ENCODE measurements around the gene SLMAP.

Gene SLMAP, protein sequence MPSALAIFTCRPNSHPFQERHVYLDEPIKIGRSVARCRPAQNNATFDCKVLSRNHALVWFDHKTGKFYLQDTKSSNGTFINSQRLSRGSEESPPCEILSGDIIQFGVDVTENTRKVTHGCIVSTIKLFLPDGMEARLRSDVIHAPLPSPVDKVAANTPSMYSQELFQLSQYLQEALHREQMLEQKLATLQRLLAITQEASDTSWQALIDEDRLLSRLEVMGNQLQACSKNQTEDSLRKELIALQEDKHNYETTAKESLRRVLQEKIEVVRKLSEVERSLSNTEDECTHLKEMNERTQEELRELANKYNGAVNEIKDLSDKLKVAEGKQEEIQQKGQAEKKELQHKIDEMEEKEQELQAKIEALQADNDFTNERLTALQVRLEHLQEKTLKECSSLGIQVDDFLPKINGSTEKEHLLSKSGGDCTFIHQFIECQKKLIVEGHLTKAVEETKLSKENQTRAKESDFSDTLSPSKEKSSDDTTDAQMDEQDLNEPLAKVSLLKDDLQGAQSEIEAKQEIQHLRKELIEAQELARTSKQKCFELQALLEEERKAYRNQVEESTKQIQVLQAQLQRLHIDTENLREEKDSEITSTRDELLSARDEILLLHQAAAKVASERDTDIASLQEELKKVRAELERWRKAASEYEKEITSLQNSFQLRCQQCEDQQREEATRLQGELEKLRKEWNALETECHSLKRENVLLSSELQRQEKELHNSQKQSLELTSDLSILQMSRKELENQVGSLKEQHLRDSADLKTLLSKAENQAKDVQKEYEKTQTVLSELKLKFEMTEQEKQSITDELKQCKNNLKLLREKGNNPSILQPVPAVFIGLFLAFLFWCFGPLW

GRCh38 chr3:57755741-57756527 is at the start of gene SLMAP:
TSS of gene SLMAP (plus strand) at chr3:57756309. CDS start at chr3:57757652, 1,343 bp downstream.
- Histone ChIP-seq H3K79me2 (ENCODE audit: low read length) (peaks cover 49% of the 10 kb centered on the region), H3K9me2 (replicated peaks; ENCODE audit: insufficient read depth, low read length) (no peaks in the 10 kb centered on the region), H3K27ac (ENCODE audit: low read length) (peak within 1 kb of the TSS; percentile 55; the same call in 1 of the 2 replicates), H3K36me3 (replicated peaks; ENCODE audit: insufficient read depth, low read length) (peaks cover 7% of the 10 kb centered on the region; the same call in 1 of the 2 replicates), H3K4me1 (ENCODE audit: low read length) (peaks cover 12% of the 10 kb centered on the region), H3K4me2 (ENCODE audit: low read depth, low read length) (peak within 1 kb of the TSS; percentile 93), H3K9me3 (replicated peaks; ENCODE audit: insufficient read depth, low read length) (no peaks in the 10 kb centered on the region), H3F3A (ENCODE audit: insufficient read depth, low read length) (no peaks in the 10 kb centered on the region), H3K27me3 (replicated peaks; ENCODE audit: insufficient read depth, low read length) (no peaks in the 10 kb centered on the region), H3K9ac (ENCODE audit: low read length) (peak within 1 kb of the TSS; percentile 88), H3K4me3 (ENCODE audit: low read length) (peak within 1 kb of the TSS; percentile 91), H4K20me1 (ENCODE audit: insufficient read depth, low read length) (no peaks in the 10 kb centered on the region), H2AFZ (ENCODE audit: low read length) (peak within 1 kb of the TSS; percentile 89)
- TF ChIP-seq EZH2 (optimal IDR thresholded peaks at IDR 0.05; ENCODE audit: low read depth, low read length) (no peak), EZH2phosphoT487 (IDR thresholded peaks at IDR 0.05; ENCODE audit: low read length) (no peak)
- TF ChIP-seq, protein P1, sequence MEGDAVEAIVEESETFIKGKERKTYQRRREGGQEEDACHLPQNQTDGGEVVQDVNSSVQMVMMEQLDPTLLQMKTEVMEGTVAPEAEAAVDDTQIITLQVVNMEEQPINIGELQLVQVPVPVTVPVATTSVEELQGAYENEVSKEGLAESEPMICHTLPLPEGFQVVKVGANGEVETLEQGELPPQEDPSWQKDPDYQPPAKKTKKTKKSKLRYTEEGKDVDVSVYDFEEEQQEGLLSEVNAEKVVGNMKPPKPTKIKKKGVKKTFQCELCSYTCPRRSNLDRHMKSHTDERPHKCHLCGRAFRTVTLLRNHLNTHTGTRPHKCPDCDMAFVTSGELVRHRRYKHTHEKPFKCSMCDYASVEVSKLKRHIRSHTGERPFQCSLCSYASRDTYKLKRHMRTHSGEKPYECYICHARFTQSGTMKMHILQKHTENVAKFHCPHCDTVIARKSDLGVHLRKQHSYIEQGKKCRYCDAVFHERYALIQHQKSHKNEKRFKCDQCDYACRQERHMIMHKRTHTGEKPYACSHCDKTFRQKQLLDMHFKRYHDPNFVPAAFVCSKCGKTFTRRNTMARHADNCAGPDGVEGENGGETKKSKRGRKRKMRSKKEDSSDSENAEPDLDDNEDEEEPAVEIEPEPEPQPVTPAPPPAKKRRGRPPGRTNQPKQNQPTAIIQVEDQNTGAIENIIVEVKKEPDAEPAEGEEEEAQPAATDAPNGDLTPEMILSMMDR (IDR thresholded peaks at IDR 0.05; ENCODE audit: low read length), result no peak
- peak; percentile 97 for DNase-seq

GRCh38 chr3:57706462-57706861 is 49.6 kb upstream of the SLMAP start:
- no peak overlapping the region for H3K9ac ChIP-seq (ENCODE audit: low read length)
- no peaks in the 10 kb centered on the region for H3F3A ChIP-seq (ENCODE audit: insufficient read depth, low read length)
- H3K27ac ChIP-seq (ENCODE audit: low read length), result no peak overlapping the region
- no peaks in the 10 kb centered on the region for H3K36me3 ChIP-seq (replicated peaks; ENCODE audit: insufficient read depth, low read length)
- no peaks in the 10 kb centered on the region for H3K27me3 ChIP-seq (replicated peaks; ENCODE audit: insufficient read depth, low read length)
- TF ChIP-seq EZH2 (optimal IDR thresholded peaks at IDR 0.05; ENCODE audit: low read depth, low read length), result no peak
- TF ChIP-seq EZH2phosphoT487 (IDR thresholded peaks at IDR 0.05; ENCODE audit: low read length), result no peak
- TF ChIP-seq, protein P1 (IDR thresholded peaks at IDR 0.05; ENCODE audit: low read length), result no peak
- no peaks in the 10 kb centered on the region for H3K9me2 ChIP-seq (replicated peaks; ENCODE audit: insufficient read depth, low read length)
- no peaks in the 10 kb centered on the region for H3K4me1 ChIP-seq (ENCODE audit: low read length)
- H4K20me1 ChIP-seq (ENCODE audit: insufficient read depth, low read length), result no peaks in the 10 kb centered on the region
- no peak for DNase-seq
- H3K4me2 ChIP-seq (ENCODE audit: low read depth, low read length), result no peak overlapping the region
- no peak overlapping the region for H2AFZ ChIP-seq (ENCODE audit: low read length)
- no peaks in the 10 kb centered on the region for H3K79me2 ChIP-seq (ENCODE audit: low read length)
- H3K9me3 ChIP-seq (replicated peaks; ENCODE audit: insufficient read depth, low read length), result no peaks in the 10 kb centered on the region
- no peak overlapping the region for H3K4me3 ChIP-seq (ENCODE audit: low read length)

DNA sequence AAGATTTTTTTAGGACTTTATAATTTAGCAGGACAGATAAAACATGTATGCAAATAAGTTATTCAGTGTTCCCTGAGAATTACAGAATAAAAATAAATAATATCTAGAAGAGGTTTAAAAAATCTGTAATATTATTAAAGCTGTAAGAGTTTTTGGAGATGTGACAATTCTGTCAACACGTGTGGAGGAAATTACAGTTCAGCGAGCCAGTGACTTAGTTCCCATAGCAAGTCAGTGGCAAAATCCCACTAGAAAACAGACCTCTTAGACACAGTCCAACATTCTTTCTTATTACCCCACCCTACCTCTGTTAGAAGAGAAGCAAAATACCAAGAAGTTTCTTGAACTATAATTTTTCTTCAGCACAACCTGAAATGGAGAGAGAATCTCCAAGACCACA is 47.1 kb upstream of the SLMAP start:
- no peak overlapping the region for H3K4me3 ChIP-seq (ENCODE audit: low read length)
- H3K4me1 ChIP-seq (ENCODE audit: low read length), result no peaks in the 10 kb centered on the region
- H3F3A ChIP-seq (ENCODE audit: insufficient read depth, low read length), result no peaks in the 10 kb centered on the region
- H3K9me2 ChIP-seq (replicated peaks; ENCODE audit: insufficient read depth, low read length), result no peaks in the 10 kb centered on the region
- H3K9me3 ChIP-seq (replicated peaks; ENCODE audit: insufficient read depth, low read length), result no peaks in the 10 kb centered on the region
- no peak overlapping the region for H3K27ac ChIP-seq (ENCODE audit: low read length)
- TF ChIP-seq EZH2phosphoT487 (IDR thresholded peaks at IDR 0.05; ENCODE audit: low read length), result no peak
- TF ChIP-seq, protein P1 (IDR thresholded peaks at IDR 0.05; ENCODE audit: low read length), result no peak
- TF ChIP-seq EZH2 (optimal IDR thresholded peaks at IDR 0.05; ENCODE audit: low read depth, low read length), result no peak
- H2AFZ ChIP-seq (ENCODE audit: low read length), result no peak overlapping the region
- DNase-seq, result no peak
- H4K20me1 ChIP-seq (ENCODE audit: insufficient read depth, low read length), result no peaks in the 10 kb centered on the region
- H3K9ac ChIP-seq (ENCODE audit: low read length), result no peak overlapping the region
- no peaks in the 10 kb centered on the region for H3K36me3 ChIP-seq (replicated peaks; ENCODE audit: insufficient read depth, low read length)
- H3K27me3 ChIP-seq (replicated peaks; ENCODE audit: insufficient read depth, low read length), result no peaks in the 10 kb centered on the region
- no peaks in the 10 kb centered on the region for H3K79me2 ChIP-seq (ENCODE audit: low read length)
- no peak overlapping the region for H3K4me2 ChIP-seq (ENCODE audit: low read depth, low read length)

Measured in MM.1S (cell line).